Measurements from ENCODE around the gene LRP5. TPM values are rescaled to one million over a fixed set of nuclear protein-coding genes. Genes with fewer than 3 reads are reported as not detected.

Gene LRP5
- total RNA-seq, 2 donors from 2014 or later, result 48.3 to 57.1 TPM

- Histone ChIP-seq H3K4me3 (no peak overlapping the region), H3K27me3 (replicated peaks; ENCODE audit: insufficient read depth) (no peaks in the 10 kb centered on the region), H3K4me1 (replicated peaks) (peaks cover 7% of the 10 kb centered on the region), H3K9me3 (no peaks in the 10 kb centered on the region), H3K27ac (no peak overlapping the region), H3K36me3 (no peaks in the 10 kb centered on the region)
- TF ChIP-seq CTCF (IDR thresholded peaks at IDR 0.05) (no peak), POLR2A (IDR thresholded peaks at IDR 0.05) (no peak), POLR2AphosphoS5 (IDR thresholded peaks at IDR 0.05) (no peak)
- 67% methylated on average over 9 of the region's 9 CpGs for WGBS
- DNase-seq (ENCODE audit: low spot score), result no peak
- intact Hi-C loops (cut with DNase I), result no loop called here
These were observed 24.3 kb downstream of the LRP5 start for GRCh38 chr11:68336716-68337115.

DNA sequence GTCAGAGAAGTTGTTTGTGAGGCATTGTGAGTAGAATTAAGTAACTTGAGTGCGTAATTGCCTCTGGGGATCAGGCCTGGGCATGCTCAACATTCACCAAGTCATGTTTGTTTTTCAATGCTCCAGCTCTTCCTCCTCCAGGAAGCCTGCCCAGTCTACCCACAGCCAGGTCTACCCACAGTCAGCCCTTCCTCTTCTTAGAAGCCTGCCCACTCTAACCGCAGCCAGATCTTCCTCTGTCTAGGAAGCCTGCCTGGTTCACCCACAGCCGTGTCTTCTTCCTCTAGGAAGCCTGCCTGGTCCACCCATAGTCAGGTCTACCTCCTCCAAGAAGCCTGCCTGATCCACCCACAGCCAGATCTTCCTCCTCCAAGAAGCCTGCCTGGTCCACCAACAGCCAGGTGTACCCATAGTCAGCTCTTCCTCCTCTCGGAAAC, 25.0 kb downstream of the LRP5 start:
- Histone ChIP-seq H3K36me3 (no peaks in the 10 kb centered on the region), H3K4me3 (no peak overlapping the region), H3K27ac (no peak overlapping the region), H3K27me3 (replicated peaks; ENCODE audit: insufficient read depth) (no peaks in the 10 kb centered on the region), H3K4me1 (replicated peaks) (peaks cover 12% of the 10 kb centered on the region), H3K9me3 (no peaks in the 10 kb centered on the region)
- 73% methylated on average over 4 of the region's 4 CpGs for WGBS
- no peak for DNase-seq (ENCODE audit: low spot score)
- TF ChIP-seq POLR2AphosphoS5 (IDR thresholded peaks at IDR 0.05) (no peak), POLR2A (IDR thresholded peaks at IDR 0.05) (no peak), CTCF (IDR thresholded peaks at IDR 0.05) (no peak)
- intact Hi-C loops (cut with DNase I), result no loop called here

DNA sequence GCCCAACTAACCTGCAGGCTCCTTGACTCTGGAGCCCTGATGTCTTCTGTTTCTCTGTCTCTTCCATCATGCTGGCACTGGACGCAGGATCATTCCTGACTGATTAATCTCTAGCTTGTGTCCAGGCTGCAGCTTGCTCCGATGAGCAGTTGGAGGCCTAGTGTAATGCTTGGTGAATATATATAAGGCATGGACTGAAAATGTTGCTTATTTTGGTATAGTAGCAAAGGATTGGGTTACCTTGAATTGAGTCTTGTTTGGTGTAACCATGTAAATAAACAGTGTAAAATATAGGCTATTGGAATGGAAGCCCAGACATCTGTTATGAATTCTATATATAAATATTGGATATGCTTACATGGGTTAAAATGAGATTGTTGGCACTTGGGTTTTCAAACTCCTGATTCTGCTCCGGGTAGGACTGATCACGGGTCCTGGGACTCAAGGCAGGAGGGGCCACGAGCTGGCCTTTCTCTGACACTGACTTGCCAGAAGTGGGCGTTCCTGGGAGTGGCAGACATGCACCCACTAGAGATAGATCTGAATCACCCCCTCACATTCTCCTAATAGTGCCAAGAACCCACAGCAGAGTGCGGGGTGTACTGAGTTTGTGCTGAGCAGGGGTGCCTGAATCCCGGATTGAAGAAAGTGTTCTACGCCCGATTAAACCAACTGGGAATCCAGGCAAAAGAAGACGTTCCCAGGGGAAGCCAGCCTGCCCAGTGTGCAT, 25.8 kb downstream of the LRP5 start:
- intact Hi-C loops (cut with DNase I), result no loop called here
- Histone ChIP-seq H3K27me3 (replicated peaks; ENCODE audit: insufficient read depth) (no peaks in the 10 kb centered on the region), H3K36me3 (no peaks in the 10 kb centered on the region), H3K4me1 (replicated peaks) (peaks cover 20% of the 10 kb centered on the region), H3K27ac (peak overlapping the region in 1 of 2 donors; percentile 9), H3K4me3 (no peak overlapping the region), H3K9me3 (no peaks in the 10 kb centered on the region)
- no peak for DNase-seq (ENCODE audit: low spot score)
- no peak for TF ChIP-seq POLR2A (IDR thresholded peaks at IDR 0.05)
- no peak for TF ChIP-seq CTCF (IDR thresholded peaks at IDR 0.05)
- no peak for TF ChIP-seq POLR2AphosphoS5 (IDR thresholded peaks at IDR 0.05)
- WGBS, result 37% methylated on average over 11 of the region's 11 CpGs

DNA sequence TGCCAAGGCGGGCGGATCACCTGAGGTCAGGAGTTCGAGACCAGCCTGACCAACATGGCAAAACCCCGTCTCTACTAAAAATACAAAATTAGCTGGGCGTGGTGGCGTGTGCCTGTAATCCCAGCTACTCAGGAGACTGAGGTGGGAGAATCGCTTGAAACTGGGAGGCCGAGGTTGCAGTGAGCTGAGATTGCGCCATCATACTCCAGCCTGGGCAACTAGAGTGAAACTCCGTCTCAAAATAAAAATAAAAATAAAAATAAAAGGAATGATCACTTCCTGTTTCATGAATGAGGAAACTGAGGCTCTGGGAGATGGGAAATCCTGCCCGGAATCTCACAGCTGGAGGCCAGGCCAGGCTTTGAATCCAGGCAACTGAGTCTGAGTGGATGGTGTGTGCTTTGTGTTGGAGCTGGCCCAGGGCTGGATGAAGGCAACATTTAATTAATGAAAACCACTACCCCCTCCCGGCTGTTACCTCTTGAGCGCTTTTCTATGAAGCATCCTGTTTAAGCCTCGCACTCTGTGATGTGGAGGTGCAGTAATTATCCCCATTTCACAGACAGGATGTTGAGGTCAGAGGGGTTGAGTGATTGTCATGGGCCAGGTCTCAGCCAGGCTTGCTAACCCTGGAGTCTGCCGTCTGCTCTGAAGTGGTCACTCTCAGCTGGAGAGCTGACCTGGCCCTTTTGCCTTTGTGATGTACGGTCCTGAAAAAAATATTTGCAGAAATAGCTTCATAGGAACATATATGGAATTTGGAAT, 27.8 kb downstream of the LRP5 start:
- H3K4me1 ChIP-seq (replicated peaks), result peaks cover 22% of the 10 kb centered on the region
- no peak for DNase-seq (ENCODE audit: low spot score)
- no peaks in the 10 kb centered on the region for H3K9me3 ChIP-seq
- no peaks in the 10 kb centered on the region for H3K36me3 ChIP-seq
- peak overlapping the region in 1 of 2 donors; percentile 85 for H3K27ac ChIP-seq
- TF ChIP-seq POLR2A (IDR thresholded peaks at IDR 0.05) (no peak), POLR2AphosphoS5 (IDR thresholded peaks at IDR 0.05) (no peak), CTCF (IDR thresholded peaks at IDR 0.05) (no peak)
- intact Hi-C loops (cut with DNase I), result no loop called here
- H3K4me3 ChIP-seq, result no peak overlapping the region
- WGBS, result 90% methylated on average over 16 of the region's 16 CpGs
- H3K27me3 ChIP-seq (replicated peaks; ENCODE audit: insufficient read depth), result no peaks in the 10 kb centered on the region
